Colonic mucosa (tissue), 4 donors: ENCODE data around the gene UCP2. TPM values are rescaled to one million over a fixed set of nuclear protein-coding genes. Genes with fewer than 3 reads are reported as not detected.

ENCODE experiments used
- DNase-seq: peaks from one replicate; pipeline ENCODE4 v3.0.0-alpha.2; 2020
- H3K27ac ChIP-seq: fragments of 200-600 bp; one replicate; pipeline ENCODE4 v1.8.0; 2021
- H3K27me3 ChIP-seq: fragments of 200-600 bp; one replicate; pipeline ENCODE4 v1.8.0; 2021
- H3K36me3 ChIP-seq: fragments of 200-600 bp; one replicate; pipeline ENCODE4 v1.8.0; 2021
- H3K4me1 ChIP-seq: fragments of 200-600 bp; one replicate; pipeline ENCODE4 v1.8.0; 2021; ENCODE audit warnings: mild to moderate bottlenecking
- H3K4me3 ChIP-seq: fragments of 200-600 bp; one replicate; pipeline ENCODE4 v1.8.0; 2021
- H3K9ac ChIP-seq, 2 donors: one replicate each; pipeline ENCODE4 v1.7.0; 2013; ENCODE audit warnings: control low read depth in 2 of 2, low read depth in 2 of 2, low read length in 2 of 2
- H3K9me3 ChIP-seq: fragments of 200-600 bp; one replicate; pipeline ENCODE4 v1.8.0; 2021
- intact Hi-C: fragments of 100-400 bp; cut with DNase I; formaldehyde crosslinking; loops from one replicate; pipeline ENCODE4 v1.14.1; 2022
- total RNA-seq, 2 donors: library from RNA; stranded (reverse); fragmentation: NEBNext Ultra II Directional in 1 of 2; extraction: Animal tissue kit (Norgen Biotek cat#: 25700) in 1 of 2; gene quantifications; one replicate each; pipeline ENCODE4 v1.2.1, GENCODE V29; 2021
- TF ChIP-seq, protein P1 (sequence below): fragments of 200-600 bp; IDR thresholded peaks from one replicate; pipeline ENCODE4 v1.8.0; 2022; ENCODE audit warnings: antibody characterized with exemption, mild to moderate bottlenecking
- donor health status: healthy.
- donor health status: DM: no; HTN: no; CAD: no.
- donor health status: DM: no; HTN: no; CAD: no.

Gene UCP2
- total RNA-seq, 2 donors from 2014 or later, result 43.0 to 64.0 TPM

DNA sequence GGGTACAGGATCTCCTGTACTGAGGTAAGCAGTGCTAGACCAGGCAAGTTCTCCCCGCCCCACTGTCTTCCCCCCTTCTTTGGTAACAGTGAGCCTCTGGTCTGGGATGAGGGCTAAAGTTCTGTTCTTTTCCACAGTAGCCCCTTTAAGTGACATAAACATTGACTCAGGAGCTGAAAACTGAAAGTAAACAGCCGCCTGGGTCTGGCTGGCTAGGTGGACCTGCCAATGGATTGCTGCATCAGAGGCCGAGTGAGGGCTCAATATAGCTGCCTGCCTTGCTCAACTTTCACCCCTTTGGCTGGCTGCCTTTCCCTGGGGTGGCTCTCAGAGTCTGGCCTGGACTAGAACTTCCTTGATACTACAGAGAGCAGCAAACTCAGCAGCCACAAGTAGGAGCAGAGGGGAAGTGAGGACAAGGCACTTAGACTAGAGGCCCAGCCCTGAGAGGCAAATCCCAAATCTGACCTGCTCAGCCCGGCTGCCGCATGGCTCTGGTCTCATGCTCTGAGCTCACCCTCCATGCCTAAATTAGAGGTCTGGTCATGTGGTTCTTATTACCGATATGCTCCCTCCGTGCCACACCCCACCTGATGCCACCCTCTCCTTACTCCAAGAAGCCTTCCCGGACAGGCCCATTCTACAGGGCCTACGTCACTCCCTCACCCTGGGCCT is 35.8 kb upstream of the UCP2 start:
- H3K4me3 ChIP-seq, result no peak overlapping the region
- peaks cover 7% of the 10 kb centered on the region for H3K4me1 ChIP-seq
- DNase-seq, result peak; percentile 96
- peak overlapping the region; percentile 78 for H3K27ac ChIP-seq
- TF ChIP-seq, protein P1, sequence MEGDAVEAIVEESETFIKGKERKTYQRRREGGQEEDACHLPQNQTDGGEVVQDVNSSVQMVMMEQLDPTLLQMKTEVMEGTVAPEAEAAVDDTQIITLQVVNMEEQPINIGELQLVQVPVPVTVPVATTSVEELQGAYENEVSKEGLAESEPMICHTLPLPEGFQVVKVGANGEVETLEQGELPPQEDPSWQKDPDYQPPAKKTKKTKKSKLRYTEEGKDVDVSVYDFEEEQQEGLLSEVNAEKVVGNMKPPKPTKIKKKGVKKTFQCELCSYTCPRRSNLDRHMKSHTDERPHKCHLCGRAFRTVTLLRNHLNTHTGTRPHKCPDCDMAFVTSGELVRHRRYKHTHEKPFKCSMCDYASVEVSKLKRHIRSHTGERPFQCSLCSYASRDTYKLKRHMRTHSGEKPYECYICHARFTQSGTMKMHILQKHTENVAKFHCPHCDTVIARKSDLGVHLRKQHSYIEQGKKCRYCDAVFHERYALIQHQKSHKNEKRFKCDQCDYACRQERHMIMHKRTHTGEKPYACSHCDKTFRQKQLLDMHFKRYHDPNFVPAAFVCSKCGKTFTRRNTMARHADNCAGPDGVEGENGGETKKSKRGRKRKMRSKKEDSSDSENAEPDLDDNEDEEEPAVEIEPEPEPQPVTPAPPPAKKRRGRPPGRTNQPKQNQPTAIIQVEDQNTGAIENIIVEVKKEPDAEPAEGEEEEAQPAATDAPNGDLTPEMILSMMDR, result no peak
- H3K36me3 ChIP-seq, result no peaks in the 10 kb centered on the region
- no peaks in the 10 kb centered on the region for H3K9me3 ChIP-seq
- H3K27me3 ChIP-seq, result no peaks in the 10 kb centered on the region
- H3K9ac ChIP-seq, result peak overlapping the region in 1 of 2 donors; percentile 67
- intact Hi-C loops, result no loop called here

DNA sequence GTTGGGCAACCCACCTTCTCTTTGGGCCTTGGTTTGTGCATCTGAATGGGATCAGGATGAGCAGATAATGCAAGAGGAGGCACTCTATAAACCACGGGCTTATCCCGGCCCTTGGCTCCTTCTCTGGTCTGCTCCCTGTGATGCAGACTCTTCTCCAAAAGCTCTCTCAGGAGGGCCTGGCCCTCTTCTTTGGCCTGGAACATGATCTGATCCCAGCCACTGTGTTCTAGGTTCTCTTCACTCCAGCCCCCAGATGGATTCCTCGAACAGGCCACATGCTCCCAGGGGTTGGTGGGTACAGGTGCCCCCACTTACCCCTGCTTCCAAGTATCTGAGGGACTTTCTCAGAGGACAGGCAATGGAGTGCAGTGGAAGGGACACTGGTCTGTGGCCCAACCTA is 35.0 kb upstream of the UCP2 start:
- peak overlapping the region in 1 of 2 donors; percentile 67 for H3K9ac ChIP-seq
- intact Hi-C loops, result no loop called here
- no peaks in the 10 kb centered on the region for H3K36me3 ChIP-seq
- H3K27ac ChIP-seq, result no peak overlapping the region
- DNase-seq, result no peak
- H3K4me3 ChIP-seq, result no peak overlapping the region
- TF ChIP-seq, protein P1, result no peak
- peaks cover 7% of the 10 kb centered on the region for H3K4me1 ChIP-seq
- H3K9me3 ChIP-seq, result no peaks in the 10 kb centered on the region
- H3K27me3 ChIP-seq, result no peaks in the 10 kb centered on the region

DNA sequence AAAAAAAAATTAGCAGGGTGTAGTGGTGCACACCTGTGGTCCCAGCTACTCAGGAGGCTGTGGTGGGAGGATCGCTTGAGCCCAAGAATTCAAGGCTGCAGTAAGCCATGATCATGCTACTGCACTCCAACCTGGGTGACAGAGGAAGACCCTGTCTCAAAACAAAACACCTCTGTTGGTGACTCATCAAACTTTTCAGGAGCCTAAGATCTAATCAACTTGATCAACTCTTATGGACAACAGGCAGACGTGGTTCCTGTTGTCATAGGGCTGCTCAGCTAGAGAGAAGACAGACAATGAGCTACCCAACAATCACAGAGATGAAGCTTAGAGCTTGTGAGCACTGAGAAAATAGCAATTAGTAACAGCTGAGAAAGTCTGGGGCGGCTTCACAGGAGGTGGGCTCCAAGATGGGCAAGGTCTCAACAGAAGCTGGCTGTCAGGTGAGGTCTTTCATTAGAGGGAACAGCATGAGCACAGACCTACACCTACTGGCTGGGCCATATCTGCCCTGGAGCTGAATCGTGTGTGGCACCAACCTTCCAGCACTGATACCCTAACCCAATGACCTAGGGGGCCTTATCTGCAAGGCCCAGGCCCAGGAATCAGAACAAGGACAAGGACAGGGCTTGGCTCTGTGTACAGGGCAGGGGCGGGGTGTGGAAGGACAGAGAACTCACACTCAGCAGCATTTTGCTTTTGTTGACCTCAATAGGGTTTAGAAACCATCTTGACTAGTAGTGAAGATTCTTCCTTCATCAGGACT is 33.5 kb upstream of the UCP2 start:
- Histone ChIP-seq H3K4me1 (peaks cover 7% of the 10 kb centered on the region), H3K4me3 (no peak overlapping the region), H3K9me3 (no peaks in the 10 kb centered on the region), H3K9ac (no peak overlapping the region), H3K27me3 (no peaks in the 10 kb centered on the region), H3K36me3 (no peaks in the 10 kb centered on the region), H3K27ac (no peak overlapping the region)
- no peak for DNase-seq
- TF ChIP-seq, protein P1, result no peak
- intact Hi-C loops, result no loop called here

DNA sequence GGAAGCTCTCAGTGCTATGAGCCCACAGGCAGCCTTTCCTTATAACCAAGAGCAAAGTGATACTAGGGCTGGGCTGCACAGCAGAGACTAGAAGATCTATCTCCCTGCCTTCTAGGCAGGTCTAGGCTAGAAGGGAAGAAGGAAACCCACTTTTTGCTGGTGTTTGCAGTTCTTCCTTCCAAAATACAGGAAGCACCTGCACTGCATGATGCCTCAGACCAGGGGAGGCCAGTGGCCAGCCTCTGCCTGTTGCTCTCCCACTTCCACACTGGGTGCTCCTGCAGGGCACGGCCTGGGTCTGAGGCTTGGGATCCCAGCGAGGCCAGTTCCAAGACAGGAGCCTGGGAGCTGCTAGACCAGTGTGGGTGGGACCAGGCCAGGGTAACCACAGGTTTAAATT is 32.2 kb upstream of the UCP2 start:
- DNase-seq, result no peak
- Histone ChIP-seq H3K9me3 (no peaks in the 10 kb centered on the region), H3K36me3 (no peaks in the 10 kb centered on the region), H3K9ac (no peak overlapping the region), H3K27me3 (no peaks in the 10 kb centered on the region), H3K4me1 (peaks cover 7% of the 10 kb centered on the region), H3K4me3 (no peak overlapping the region), H3K27ac (no peak overlapping the region)
- TF ChIP-seq, protein P1, result no peak
- intact Hi-C loops, result no loop called here

DNA sequence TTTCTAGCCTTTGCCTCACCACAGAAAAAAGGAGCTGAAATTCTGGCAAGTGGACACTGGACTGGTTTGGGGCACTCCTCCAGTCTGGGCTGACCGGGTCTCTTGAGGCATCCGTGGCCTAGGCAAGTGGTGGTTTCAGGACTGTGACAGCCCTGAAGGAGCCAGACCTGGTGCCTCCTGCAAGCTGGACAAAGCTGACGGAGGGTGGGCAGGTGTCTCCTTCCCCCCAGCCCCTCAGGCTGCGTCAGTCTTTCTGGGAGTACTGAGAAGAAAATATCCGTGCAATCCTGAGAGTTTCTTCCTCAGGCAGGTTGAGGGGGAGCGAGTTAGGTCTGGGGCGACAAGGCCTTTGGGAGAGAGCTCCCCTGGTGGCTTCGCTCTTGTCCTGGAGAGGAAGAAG is 30.5 kb upstream of the UCP2 start:
- Histone ChIP-seq H3K27me3 (no peaks in the 10 kb centered on the region), H3K4me1 (no peaks in the 10 kb centered on the region), H3K36me3 (no peaks in the 10 kb centered on the region), H3K27ac (no peak overlapping the region), H3K4me3 (no peak overlapping the region), H3K9ac (no peak overlapping the region), H3K9me3 (no peaks in the 10 kb centered on the region)
- TF ChIP-seq, protein P1, result no peak
- DNase-seq, result no peak
- intact Hi-C loops, result no loop called here
